GM23338 (cell line): ENCODE measurements around the gene DMTF1. TPM values are rescaled to one million over a fixed set of nuclear protein-coding genes. Genes with fewer than 3 reads are reported as not detected.

ENCODE experiments used
- ATAC-seq: fragments of 200-7000 bp; cut with Tn5 transposase; 3 replicates; pipeline ENCODE4 v1.9.1; 2020
- DNase-seq: peaks from one replicate; pipeline ENCODE4 v3.0.0-alpha.2; 2015; ENCODE audit warnings: low spot score
- H2AFZ ChIP-seq: fragments of 200-600 bp; sonication (generic); 2 replicates; pipeline ENCODE4 v1.8.0; 2016; ENCODE audit warnings: antibody characterized with exemption, mild to moderate bottlenecking, moderate library complexity
- H3F3A ChIP-seq: fragments of 200-600 bp; sonication (generic); replicated peaks from 2 replicates; pipeline ENCODE4 v1.8.0; 2017; ENCODE audit warnings: antibody characterized with exemption, mixed run types, low read depth
- H3K27ac ChIP-seq: fragments of 200-600 bp; sonication (generic); 2 replicates; pipeline ENCODE4 v1.6.1; 2016; ENCODE audit warnings: low read depth
- H3K27me3 ChIP-seq: fragments of 200-600 bp; sonication (generic); 2 replicates; pipeline ENCODE4 v1.8.0; 2016; ENCODE audit warnings: mild to moderate bottlenecking, mixed run types, moderate library complexity; ENCODE audit not compliant: insufficient read depth
- H3K36me3 ChIP-seq: fragments of 200-600 bp; sonication (generic); 2 replicates; pipeline ENCODE4 v1.8.0; 2016; ENCODE audit warnings: mild to moderate bottlenecking; ENCODE audit not compliant: insufficient read depth
- H3K4me1 ChIP-seq: fragments of 200-600 bp; sonication (generic); 2 replicates; pipeline ENCODE4 v1.8.0; 2016; ENCODE audit warnings: mild to moderate bottlenecking, moderate library complexity; ENCODE audit not compliant: insufficient read depth
- H3K4me2 ChIP-seq: fragments of 200-600 bp; sonication (generic); 2 replicates; pipeline ENCODE4 v1.7.1; 2017; ENCODE audit warnings: mixed run types
- H3K4me3 ChIP-seq: fragments of 200-600 bp; sonication (generic); 2 replicates; pipeline ENCODE4 v1.6.1; 2016; ENCODE audit warnings: mixed run types
- H3K79me2 ChIP-seq: fragments of 200-600 bp; sonication (generic); replicated peaks from 2 replicates; pipeline ENCODE4 v1.8.0; 2017; ENCODE audit warnings: mild to moderate bottlenecking; ENCODE audit not compliant: insufficient read depth
- H3K9me2 ChIP-seq: fragments of 200-600 bp; sonication (generic); 2 replicates; pipeline ENCODE4 v1.8.0; 2017; ENCODE audit not compliant: insufficient read depth
- H4K20me1 ChIP-seq: fragments of 200-600 bp; sonication (generic); replicated peaks from 2 replicates; pipeline ENCODE4 v1.8.0; 2017; ENCODE audit warnings: mild to moderate bottlenecking; ENCODE audit not compliant: insufficient read depth
- H3K27ac Mint-ChIP-seq: 2 replicates; pipeline ENCODE4 v1.8.0; 2020; ENCODE audit warnings: inconsistent platforms, mild to moderate bottlenecking, moderate library complexity, mixed read lengths
- H3K27me3 Mint-ChIP-seq: 3 replicates; pipeline ENCODE4 v1.8.0; 2022; ENCODE audit warnings: low read depth, mild to moderate bottlenecking, moderate library complexity, mixed read lengths, inconsistent platforms; ENCODE audit not compliant: insufficient read depth, poor library complexity
- H3K36me3 Mint-ChIP-seq: 3 replicates; pipeline ENCODE4 v1.8.0; 2021; ENCODE audit warnings: low read depth, mild to moderate bottlenecking, inconsistent platforms, moderate library complexity, mixed read lengths
- H3K4me1 Mint-ChIP-seq: 3 replicates; pipeline ENCODE4 v1.8.0; 2020; ENCODE audit warnings: mild to moderate bottlenecking, inconsistent platforms, mixed read lengths
- H3K4me3 Mint-ChIP-seq: 3 replicates; pipeline ENCODE4 v1.8.0; 2021; ENCODE audit warnings: moderate library complexity, mild to moderate bottlenecking, inconsistent platforms, mixed read lengths
- H3K9me3 Mint-ChIP-seq: 3 replicates; pipeline ENCODE4 v1.8.0; 2020; ENCODE audit warnings: moderate library complexity, mild to moderate bottlenecking, inconsistent platforms, mixed read lengths
- CREB1 ChIP-seq: fragments of 250-450 bp; sonication (Bioruptor Pico); IDR thresholded peaks from 2 replicates; pipeline ENCODE4 v1.5.0; 2020; ENCODE audit warnings: low read depth, mild to moderate bottlenecking, moderate library complexity
- CTCF ChIP-seq, 2 experiments: fragments of 200-600 bp in 1 of 2; sonication (generic) in 1 of 2; conservative IDR thresholded peaks; 2 replicates each; pipeline versions ENCODE4 v1.5.1 to v1.6.1; 2016 to 2017; ENCODE audit warnings: antibody characterized with exemption in 2 of 2, low read depth in 2 of 2, mild to moderate bottlenecking in 2 of 2, moderate library complexity in 1 of 2
- ETS1 ChIP-seq: IDR thresholded peaks from 2 replicates; pipeline ENCODE4 v1.6.1; 2016; ENCODE audit warnings: antibody characterized with exemption
- EZH2 ChIP-seq: fragments of 200-600 bp; sonication (generic); IDR thresholded peaks from one replicate; pipeline ENCODE4 v1.8.0; 2017; ENCODE audit warnings: antibody characterized with exemption, mild to moderate bottlenecking, low read depth; ENCODE audit not compliant: unreplicated experiment
- EZH2phosphoT487 ChIP-seq: fragments of 200-600 bp; sonication (generic); IDR thresholded peaks from one replicate; pipeline ENCODE4 v1.8.1; 2018; ENCODE audit warnings: antibody characterized with exemption; ENCODE audit not compliant: unreplicated experiment
- JUNB ChIP-seq: IDR thresholded peaks from one replicate; pipeline ENCODE4 v1.6.1; 2016; ENCODE audit warnings: antibody characterized with exemption; ENCODE audit not compliant: unreplicated experiment
- NANOG ChIP-seq: IDR thresholded peaks from 2 replicates; pipeline ENCODE4 v1.6.1; 2016; ENCODE audit warnings: antibody characterized with exemption, borderline replicate concordance
- POLR2AphosphoS5 ChIP-seq: IDR thresholded peaks from 2 replicates; pipeline ENCODE4 v1.6.1; 2016; ENCODE audit warnings: antibody characterized with exemption, low read depth
- ZNF114 ChIP-seq: fragments of 250-450 bp; sonication (Bioruptor Pico); IDR thresholded peaks from 2 replicates; pipeline ENCODE4 v1.5.0; 2020; ENCODE audit warnings: mild to moderate bottlenecking, moderate library complexity
- ZNF331 ChIP-seq: fragments of 250-450 bp; sonication (Bioruptor Pico); IDR thresholded peaks from 2 replicates; pipeline ENCODE4 v1.5.0; 2020; ENCODE audit warnings: low read depth, mild to moderate bottlenecking, moderate library complexity
- polyA plus RNA-seq: library from polyadenylated mRNA; unstranded; fragments of >200 nt; fragmentation: Nextera tagmentation; extraction: Ambion mirVana; gene quantifications from 2 replicates; pipeline ENCODE4 v1.2.1, GENCODE V29; 2016
- total RNA-seq: library from RNA; depleted of rRNA; stranded (reverse); fragments of >200 nt; shearing (Covaris generic); gene quantifications from 2 replicates; pipeline ENCODE4 v1.2.3, GENCODE V29; 2014
- TF ChIP-seq, protein P1 (sequence below): IDR thresholded peaks from one replicate; pipeline ENCODE4 v1.6.1; 2018; ENCODE audit warnings: antibody characterized with exemption; ENCODE audit not compliant: unreplicated experiment
- TF ChIP-seq, protein P2 (sequence below): fragments of 250-450 bp; sonication (Bioruptor Pico); IDR thresholded peaks from 2 replicates; pipeline ENCODE4 v1.5.0; 2020; ENCODE audit warnings: mild to moderate bottlenecking, moderate library complexity

Gene DMTF1
- total and polyA plus RNA-seq, 2 experiments from 2014 or later, result 60.4 to 114 TPM

GRCh38 chr7:87231258-87231657 is 79.0 kb downstream of the DMTF1 start (continued):
- no peak for TF ChIP-seq ETS1
- no peak for TF ChIP-seq EZH2phosphoT487

DNA sequence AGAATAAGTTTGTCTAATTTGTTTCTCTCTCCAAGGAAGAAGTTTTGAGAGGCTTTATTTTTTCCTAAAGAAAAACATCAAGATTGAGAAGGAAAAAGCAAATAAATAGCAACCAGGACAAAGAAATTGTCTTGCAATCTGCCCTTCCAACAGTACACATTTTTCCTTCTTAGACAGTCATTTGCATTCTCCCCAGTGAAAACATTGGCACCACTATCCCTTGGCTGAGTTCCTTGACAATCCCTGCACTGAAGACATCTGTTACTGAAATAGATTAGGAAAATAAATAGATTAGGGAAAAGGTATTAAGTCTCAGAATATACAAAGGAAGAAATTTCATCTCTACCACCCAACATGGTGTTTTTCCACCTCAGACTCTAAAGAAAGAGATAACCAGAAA is 79.5 kb downstream of the DMTF1 start:
- H3K36me3 ChIP-seq, result no peaks in the 10 kb centered on the region
- no peak overlapping the region for H3K4me3 ChIP-seq
- Mint-ChIP-seq H3K4me1 (no peaks in the 10 kb centered on the region), H3K36me3 (no peaks in the 10 kb centered on the region), H3K27ac (no peak overlapping the region), H3K27me3 (peaks cover 3% of the 10 kb centered on the region), H3K4me3 (no peak overlapping the region), H3K9me3 (no peaks in the 10 kb centered on the region)
- H3F3A ChIP-seq, result no peaks in the 10 kb centered on the region
- H3K9me2 ChIP-seq, result no peaks in the 10 kb centered on the region
- ATAC-seq (no peak), DNase-seq (no peak)
- no peak overlapping the region for H3K27ac ChIP-seq
- no peak overlapping the region for H2AFZ ChIP-seq
- no peaks in the 10 kb centered on the region for H4K20me1 ChIP-seq
- no peaks in the 10 kb centered on the region for H3K79me2 ChIP-seq
- H3K4me1 ChIP-seq, result no peaks in the 10 kb centered on the region
- H3K4me2 ChIP-seq, result no peak overlapping the region
- no peaks in the 10 kb centered on the region for H3K27me3 ChIP-seq
- TF ChIP-seq EZH2phosphoT487 (no peak), CREB1 (CRISPR knock-in tag) (no peak), ZNF114 (CRISPR knock-in tag) (no peak), NANOG (no peak), CTCF (conservative IDR thresholded peaks at IDR 0.05; ENCODE audit: low read depth in 2 of 2) (no peak), JUNB (no peak), ETS1 (no peak), POLR2AphosphoS5 (no peak), ZNF331 (CRISPR knock-in tag) (no peak), EZH2 (no peak)
- TF ChIP-seq, protein P1, sequence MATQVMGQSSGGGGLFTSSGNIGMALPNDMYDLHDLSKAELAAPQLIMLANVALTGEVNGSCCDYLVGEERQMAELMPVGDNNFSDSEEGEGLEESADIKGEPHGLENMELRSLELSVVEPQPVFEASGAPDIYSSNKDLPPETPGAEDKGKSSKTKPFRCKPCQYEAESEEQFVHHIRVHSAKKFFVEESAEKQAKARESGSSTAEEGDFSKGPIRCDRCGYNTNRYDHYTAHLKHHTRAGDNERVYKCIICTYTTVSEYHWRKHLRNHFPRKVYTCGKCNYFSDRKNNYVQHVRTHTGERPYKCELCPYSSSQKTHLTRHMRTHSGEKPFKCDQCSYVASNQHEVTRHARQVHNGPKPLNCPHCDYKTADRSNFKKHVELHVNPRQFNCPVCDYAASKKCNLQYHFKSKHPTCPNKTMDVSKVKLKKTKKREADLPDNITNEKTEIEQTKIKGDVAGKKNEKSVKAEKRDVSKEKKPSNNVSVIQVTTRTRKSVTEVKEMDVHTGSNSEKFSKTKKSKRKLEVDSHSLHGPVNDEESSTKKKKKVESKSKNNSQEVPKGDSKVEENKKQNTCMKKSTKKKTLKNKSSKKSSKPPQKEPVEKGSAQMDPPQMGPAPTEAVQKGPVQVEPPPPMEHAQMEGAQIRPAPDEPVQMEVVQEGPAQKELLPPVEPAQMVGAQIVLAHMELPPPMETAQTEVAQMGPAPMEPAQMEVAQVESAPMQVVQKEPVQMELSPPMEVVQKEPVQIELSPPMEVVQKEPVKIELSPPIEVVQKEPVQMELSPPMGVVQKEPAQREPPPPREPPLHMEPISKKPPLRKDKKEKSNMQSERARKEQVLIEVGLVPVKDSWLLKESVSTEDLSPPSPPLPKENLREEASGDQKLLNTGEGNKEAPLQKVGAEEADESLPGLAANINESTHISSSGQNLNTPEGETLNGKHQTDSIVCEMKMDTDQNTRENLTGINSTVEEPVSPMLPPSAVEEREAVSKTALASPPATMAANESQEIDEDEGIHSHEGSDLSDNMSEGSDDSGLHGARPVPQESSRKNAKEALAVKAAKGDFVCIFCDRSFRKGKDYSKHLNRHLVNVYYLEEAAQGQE, result no peak
- TF ChIP-seq, protein P2, sequence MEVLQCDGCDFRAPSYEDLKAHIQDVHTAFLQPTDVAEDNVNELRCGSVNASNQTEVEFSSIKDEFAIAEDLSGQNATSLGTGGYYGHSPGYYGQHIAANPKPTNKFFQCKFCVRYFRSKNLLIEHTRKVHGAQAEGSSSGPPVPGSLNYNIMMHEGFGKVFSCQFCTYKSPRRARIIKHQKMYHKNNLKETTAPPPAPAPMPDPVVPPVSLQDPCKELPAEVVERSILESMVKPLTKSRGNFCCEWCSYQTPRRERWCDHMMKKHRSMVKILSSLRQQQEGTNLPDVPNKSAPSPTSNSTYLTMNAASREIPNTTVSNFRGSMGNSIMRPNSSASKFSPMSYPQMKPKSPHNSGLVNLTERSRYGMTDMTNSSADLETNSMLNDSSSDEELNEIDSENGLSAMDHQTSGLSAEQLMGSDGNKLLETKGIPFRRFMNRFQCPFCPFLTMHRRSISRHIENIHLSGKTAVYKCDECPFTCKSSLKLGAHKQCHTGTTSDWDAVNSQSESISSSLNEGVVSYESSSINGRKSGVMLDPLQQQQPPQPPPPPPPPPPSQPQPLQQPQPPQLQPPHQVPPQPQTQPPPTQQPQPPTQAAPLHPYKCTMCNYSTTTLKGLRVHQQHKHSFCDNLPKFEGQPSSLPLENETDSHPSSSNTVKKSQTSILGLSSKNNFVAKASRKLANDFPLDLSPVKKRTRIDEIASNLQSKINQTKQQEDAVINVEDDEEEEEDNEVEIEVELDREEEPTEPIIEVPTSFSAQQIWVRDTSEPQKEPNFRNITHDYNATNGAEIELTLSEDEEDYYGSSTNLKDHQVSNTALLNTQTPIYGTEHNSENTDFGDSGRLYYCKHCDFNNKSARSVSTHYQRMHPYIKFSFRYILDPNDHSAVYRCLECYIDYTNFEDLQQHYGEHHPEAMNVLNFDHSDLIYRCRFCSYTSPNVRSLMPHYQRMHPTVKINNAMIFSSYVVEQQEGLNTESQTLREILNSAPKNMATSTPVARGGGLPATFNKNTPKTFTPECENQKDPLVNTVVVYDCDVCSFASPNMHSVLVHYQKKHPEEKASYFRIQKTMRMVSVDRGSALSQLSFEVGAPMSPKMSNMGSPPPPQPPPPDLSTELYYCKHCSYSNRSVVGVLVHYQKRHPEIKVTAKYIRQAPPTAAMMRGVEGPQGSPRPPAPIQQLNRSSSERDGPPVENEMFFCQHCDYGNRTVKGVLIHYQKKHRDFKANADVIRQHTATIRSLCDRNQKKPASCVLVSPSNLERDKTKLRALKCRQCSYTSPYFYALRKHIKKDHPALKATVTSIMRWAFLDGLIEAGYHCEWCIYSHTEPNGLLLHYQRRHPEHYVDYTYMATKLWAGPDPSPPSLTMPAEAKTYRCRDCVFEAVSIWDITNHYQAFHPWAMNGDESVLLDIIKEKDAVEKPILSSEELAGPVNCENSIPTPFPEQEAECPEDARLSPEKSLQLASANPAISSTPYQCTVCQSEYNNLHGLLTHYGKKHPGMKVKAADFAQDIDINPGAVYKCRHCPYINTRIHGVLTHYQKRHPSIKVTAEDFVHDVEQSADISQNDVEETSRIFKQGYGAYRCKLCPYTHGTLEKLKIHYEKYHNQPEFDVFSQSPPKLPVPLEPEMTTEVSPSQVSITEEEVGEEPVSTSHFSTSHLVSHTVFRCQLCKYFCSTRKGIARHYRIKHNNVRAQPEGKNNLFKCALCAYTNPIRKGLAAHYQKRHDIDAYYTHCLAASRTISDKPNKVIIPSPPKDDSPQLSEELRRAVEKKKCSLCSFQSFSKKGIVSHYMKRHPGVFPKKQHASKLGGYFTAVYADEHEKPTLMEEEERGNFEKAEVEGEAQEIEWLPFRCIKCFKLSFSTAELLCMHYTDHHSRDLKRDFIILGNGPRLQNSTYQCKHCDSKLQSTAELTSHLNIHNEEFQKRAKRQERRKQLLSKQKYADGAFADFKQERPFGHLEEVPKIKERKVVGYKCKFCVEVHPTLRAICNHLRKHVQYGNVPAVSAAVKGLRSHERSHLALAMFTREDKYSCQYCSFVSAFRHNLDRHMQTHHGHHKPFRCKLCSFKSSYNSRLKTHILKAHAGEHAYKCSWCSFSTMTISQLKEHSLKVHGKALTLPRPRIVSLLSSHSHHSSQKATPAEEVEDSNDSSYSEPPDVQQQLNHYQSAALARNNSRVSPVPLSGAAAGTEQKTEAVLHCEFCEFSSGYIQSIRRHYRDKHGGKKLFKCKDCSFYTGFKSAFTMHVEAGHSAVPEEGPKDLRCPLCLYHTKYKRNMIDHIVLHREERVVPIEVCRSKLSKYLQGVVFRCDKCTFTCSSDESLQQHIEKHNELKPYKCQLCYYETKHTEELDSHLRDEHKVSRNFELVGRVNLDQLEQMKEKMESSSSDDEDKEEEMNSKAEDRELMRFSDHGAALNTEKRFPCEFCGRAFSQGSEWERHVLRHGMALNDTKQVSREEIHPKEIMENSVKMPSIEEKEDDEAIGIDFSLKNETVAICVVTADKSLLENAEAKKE (CRISPR knock-in tag), result no peak
